HCT116 (cell line): ENCODE measurements around the gene UBAP2L. TPM values are rescaled to one million over a fixed set of nuclear protein-coding genes. Genes with fewer than 3 reads are reported as not detected.

Experiments
- ATAC-seq: fragments of 200-7000 bp; cut with Tn5 transposase; 2 replicates; pipeline ENCODE4 v1.9.1; 2020; ENCODE audit warnings: mild to moderate bottlenecking, moderate library complexity
- BruUV-seq: library from RNA; stranded (reverse); fragments of 400-500 nt; replicated peaks from 2 replicates; lab custom pipeline; 2021; lab: Mats Ljungman, UMichigan
- CTCF ChIA-PET: fragments of 300-600 bp; sonication (Branson Sonifier 250); formaldehyde crosslinking; loops from one replicate; lab custom pipeline; 2021; ENCODE audit warnings: antibody characterized with exemption; lab: Charles Lee
- POLR2A ChIA-PET: fragments of 300-600, 350-600 bp; sonication (Branson Sonifier 250); formaldehyde crosslinking; loops from one replicate; lab custom pipeline; 2021; ENCODE audit warnings: antibody characterized with exemption; lab: Charles Lee
- RAD21 ChIA-PET, 2 experiments: fragments of 300-600 bp; sonication (Branson Sonifier 250); formaldehyde crosslinking; loops; one replicate each; lab custom pipeline; 2023; ENCODE audit warnings: low total read pairs in 2 of 2; ENCODE audit not compliant: uncharacterized antibody in 2 of 2, unreplicated experiment in 2 of 2, low non-redundant PET in 1 of 2; lab: Charles Lee
- DNase-seq: peaks from one replicate; pipeline ENCODE4 v3.0.0-alpha.2; 2010; ENCODE audit warnings: low read depth, low spot score
- H2AFZ ChIP-seq: fragments of 200-600 bp; shearing (Covaris generic), sonication (generic); 2 replicates; pipeline ENCODE4 v1.6.1; 2017; ENCODE audit warnings: low read depth, mixed run types, mixed read lengths, antibody characterized with exemption, low read length; ENCODE audit not compliant: poor library complexity, severe bottlenecking
- H3K27ac ChIP-seq: 2 replicates; pipeline ENCODE4 v1.5.1; 2012; ENCODE audit warnings: low read depth, low read length
- H3K27me3 ChIP-seq: fragments of 200-600 bp; sonication (generic); 2 replicates; pipeline ENCODE4 v1.6.1; 2016; ENCODE audit warnings: mixed run types, low read length, mixed read lengths; ENCODE audit not compliant: insufficient read depth
- H3K36me3 ChIP-seq, 2 experiments: fragments of 200-500 bp in 1 of 2; fragments of 200-600 bp in 1 of 2; sonication (Bioruptor generic) in 1 of 2; sonication (generic) in 1 of 2; 2 replicates each; pipeline versions ENCODE4 v1.5.1 to v1.6.1; 2014 to 2016; ENCODE audit warnings: low read length in 2 of 2, inconsistent platforms in 1 of 2, mixed read lengths in 1 of 2, mixed run types in 1 of 2; ENCODE audit not compliant: insufficient read depth in 2 of 2, control insufficient read depth in 1 of 2
- H3K4me1 ChIP-seq, 2 experiments: fragments of 200-600 bp in 1 of 2; sonication (generic) in 1 of 2; 2 replicates each; pipeline versions ENCODE4 v1.5.1 to v1.6.1; 2012 to 2017; ENCODE audit warnings: low read length in 2 of 2, inconsistent platforms in 1 of 2, mild to moderate bottlenecking in 1 of 2, mixed read lengths in 1 of 2, mixed run types in 1 of 2, moderate library complexity in 1 of 2; ENCODE audit not compliant: insufficient read depth in 2 of 2, control insufficient read depth in 1 of 2
- H3K4me2 ChIP-seq: fragments of 200-600 bp; sonication (generic); 2 replicates; pipeline ENCODE4 v1.6.1; 2017; ENCODE audit warnings: mixed run types, low read length, mixed read lengths
- H3K4me3 ChIP-seq, 2 experiments: fragments of 200-600 bp in 1 of 2; sonication (generic) in 1 of 2; replicated peaks in 1 of 2; 2 replicates each; pipeline ENCODE4 v1.5.1; 2011 to 2016; ENCODE audit warnings: low read length in 2 of 2, control low read depth in 1 of 2, low read depth in 1 of 2, mild to moderate bottlenecking in 1 of 2, mixed read lengths in 1 of 2, mixed run types in 1 of 2
- H3K79me2 ChIP-seq: fragments of 200-600 bp; sonication (generic); 2 replicates; pipeline ENCODE4 v1.6.1; 2017; ENCODE audit warnings: mild to moderate bottlenecking, mixed run types, low read length, moderate library complexity, mixed read lengths; ENCODE audit not compliant: insufficient read depth
- H3K9ac ChIP-seq: fragments of 200-600 bp; sonication (generic); 2 replicates; pipeline ENCODE4 v1.6.1; 2016; ENCODE audit warnings: low read length, mixed read lengths
- H3K9me2 ChIP-seq: fragments of 200-600 bp; sonication (generic), shearing (Covaris generic); 2 replicates; pipeline ENCODE4 v1.6.1; 2017; ENCODE audit warnings: mixed run types, mild to moderate bottlenecking, moderate library complexity; ENCODE audit not compliant: insufficient read depth
- H3K9me3 ChIP-seq, 2 experiments: fragments of 200-500 bp in 1 of 2; fragments of 200-600 bp in 1 of 2; sonication (Bioruptor generic) in 1 of 2; sonication (generic) in 1 of 2; 2 replicates each; pipeline ENCODE4 v1.6.1; 2014 to 2017; ENCODE audit warnings: low read length in 2 of 2, mixed read lengths in 2 of 2, inconsistent platforms in 1 of 2, low read depth in 1 of 2, mild to moderate bottlenecking in 1 of 2, mixed run types in 1 of 2, moderate library complexity in 1 of 2; ENCODE audit not compliant: control insufficient read depth in 1 of 2, insufficient read depth in 1 of 2
- H4K20me1 ChIP-seq: fragments of 200-600 bp; sonication (generic), shearing (Covaris generic); 2 replicates; pipeline ENCODE4 v1.6.1; 2017; ENCODE audit warnings: mixed run types, mild to moderate bottlenecking, moderate library complexity; ENCODE audit not compliant: insufficient read depth
- ATF3 ChIP-seq: IDR thresholded peaks from 2 replicates; pipeline ENCODE4 v1.6.1; 2012
- ELF1 ChIP-seq: IDR thresholded peaks from 2 replicates; pipeline ENCODE4 v1.6.1; 2012; ENCODE audit warnings: low read depth, borderline replicate concordance
- EZH2 ChIP-seq: fragments of 200-600 bp; sonication (generic); IDR thresholded peaks from 2 replicates; pipeline ENCODE4 v1.6.1; 2017; ENCODE audit warnings: antibody characterized with exemption, mixed run types
- FOSL1 ChIP-seq: IDR thresholded peaks from 2 replicates; pipeline ENCODE4 v1.6.1; 2012; ENCODE audit warnings: low read depth
- MAX ChIP-seq: IDR thresholded peaks from 2 replicates; pipeline ENCODE4 v1.6.1; 2012
- POLR2A ChIP-seq: IDR thresholded peaks from 2 replicates; pipeline ENCODE4 v1.7.0; 2011; ENCODE audit warnings: borderline replicate concordance; ENCODE audit not compliant: insufficient read depth, insufficient read length; ENCODE audit errors: extremely low read depth
- RAD21 ChIP-seq: IDR thresholded peaks from 2 replicates; pipeline ENCODE4 v1.6.1; 2012; ENCODE audit warnings: low read depth, mild to moderate bottlenecking
- REST ChIP-seq: IDR thresholded peaks from 2 replicates; pipeline ENCODE4 v1.6.1; 2012; ENCODE audit warnings: low read depth
- SIN3A ChIP-seq: IDR thresholded peaks from 2 replicates; pipeline ENCODE4 v1.6.1; 2012; ENCODE audit warnings: low read depth
- YY1 ChIP-seq: IDR thresholded peaks from 2 replicates; pipeline ENCODE4 v1.6.1; 2011; ENCODE audit warnings: low read length, low read depth, moderate library complexity, mild to moderate bottlenecking; ENCODE audit not compliant: insufficient replicate concordance; ENCODE audit errors: extremely low read depth
- ZBTB33 ChIP-seq: IDR thresholded peaks from 2 replicates; pipeline ENCODE4 v1.6.1; 2011; ENCODE audit warnings: mild to moderate bottlenecking, low read length, moderate library complexity; ENCODE audit not compliant: insufficient replicate concordance; ENCODE audit errors: extremely low read depth
- ZFX ChIP-seq: fragments of 450-650 bp; IDR thresholded peaks from 2 replicates; pipeline ENCODE4 v1.6.1; 2017
- ZNF274 ChIP-seq: fragments of 200-500 bp; sonication (Bioruptor generic); IDR thresholded peaks from 2 replicates; pipeline ENCODE4 v1.6.1; 2014; ENCODE audit warnings: mild to moderate bottlenecking, low read depth, low read length, inconsistent platforms
- intact Hi-C: fragments of 100-400 bp; cut with micrococcal nuclease; formaldehyde crosslinking; loops from 2 replicates; pipeline ENCODE4 v1.10.0; 2022
- total RNA-seq: library from RNA; stranded (reverse); gene quantifications from one replicate; pipeline ENCODE4 v1.2.1, GENCODE V29; 2021; ENCODE audit not compliant: unreplicated experiment

The UBAP2L gene
- total RNA-seq, 1 experiment from 2014 or later = 189 TPM

GRCh38 chr1:154182344-154183045, 38.3 kb upstream of the UBAP2L start:
- H4K20me1 ChIP-seq = peaks cover 36% of the 10 kb centered on the region; the same call in 1 of the 2 replicates
- peak overlapping the region; percentile 85 for H3K9ac ChIP-seq
- ATAC-seq = peak; percentile 55
- no peaks in the 10 kb centered on the region for H3K27me3 ChIP-seq
- H3K9me2 ChIP-seq = no peaks in the 10 kb centered on the region
- H3K4me3 ChIP-seq = peak overlapping the region; percentile 90 to 98
- H3K4me1 ChIP-seq = peaks cover 19 to 39% of the 10 kb centered on the region in 2 experiments
- peaks cover 11 to 19% of the 10 kb centered on the region in 2 experiments for H3K36me3 ChIP-seq
- POLR2A ChIA-PET = interaction anchor here (0.7 to 1.6 kb wide), 2 partner anchors 17 to 38 kb away, joined by 3 to 9 read pairs; partner anchors contain the start of gene UBAP2L
- TF ChIP-seq SIN3A (no peak; the same call in 1 of the 2 replicates), EZH2 (no peak), ZFX (no peak), POLR2A (no peak), ELF1 (no peak), ATF3 (no peak), RAD21 (no peak), YY1 (no peak), FOSL1 (no peak), ZNF274 (no peak), ZBTB33 (no peak), REST (no peak), MAX (no peak)
- RAD21 ChIA-PET = no interaction called here
- intact Hi-C loops = loop anchor here (1.0 to 10.0 kb wide), 3 partner anchors 38 to 362 kb away; partner anchors contain the start of gene UBAP2L
- no peak overlapping the region for H2AFZ ChIP-seq
- peak overlapping the region; percentile 96 for H3K4me2 ChIP-seq
- H3K79me2 ChIP-seq = peaks cover 55% of the 10 kb centered on the region
- no peaks in the 10 kb centered on the region for H3K9me3 ChIP-seq
- peak; percentile 22 for DNase-seq
- BruUV-seq = no TSS peak
- H3K27ac ChIP-seq = peak overlapping the region; percentile 78
- CTCF ChIA-PET = no interaction called here
